HG03064 (cell line): Measurements from ENCODE around the gene HOXC5.

Experiments
- ATAC-seq: cut with Tn5 transposase; IDR thresholded peaks from one replicate; pipeline ENCODE4 v1.9.1; 2021; ENCODE audit warnings: low read depth; ENCODE audit not compliant: unreplicated experiment

Gene HOXC5

DNA sequence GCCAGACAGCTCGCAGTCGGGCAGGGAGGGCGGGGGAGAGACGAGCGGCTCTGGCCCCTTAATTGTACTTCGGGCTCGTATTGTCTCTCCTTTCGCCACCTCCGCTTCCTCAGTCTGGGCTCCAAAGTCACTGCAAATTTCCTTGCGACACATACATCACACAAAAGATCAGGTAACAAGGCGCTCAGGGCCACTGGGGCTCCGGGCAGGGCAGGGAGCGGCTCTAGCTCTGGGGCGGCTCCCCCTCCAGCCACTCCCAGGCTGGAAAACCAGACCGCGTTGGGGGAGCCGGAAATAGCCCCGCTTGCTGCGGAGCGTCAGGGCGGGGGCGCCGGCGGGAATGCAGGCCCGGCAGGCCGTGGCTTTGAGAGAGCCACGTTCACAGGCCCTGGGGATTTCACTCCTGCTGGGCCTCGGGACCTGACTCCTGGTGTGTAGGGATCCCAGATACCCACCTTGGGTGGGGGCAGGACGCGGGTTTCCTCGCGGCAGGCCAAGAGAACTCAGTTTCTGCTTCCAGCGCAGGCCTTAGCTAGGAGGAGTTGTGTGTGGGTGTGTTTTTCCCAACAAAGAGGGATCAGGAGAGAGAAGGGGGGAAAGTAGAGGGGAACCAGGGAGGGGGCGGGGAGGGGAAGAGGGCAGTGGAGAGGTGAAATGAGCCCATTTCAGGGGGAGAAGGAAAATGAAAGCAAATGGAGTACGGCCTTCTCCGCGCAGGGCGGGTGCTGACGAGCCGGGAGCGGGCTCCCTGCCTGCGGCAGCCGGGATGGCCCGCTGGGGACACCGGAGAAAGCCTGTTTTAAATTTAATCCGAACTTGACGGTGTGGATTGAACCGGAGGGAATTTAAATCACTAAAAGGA is 37.2 kb upstream of the HOXC5 start:
- ATAC-seq, result no peak

DNA sequence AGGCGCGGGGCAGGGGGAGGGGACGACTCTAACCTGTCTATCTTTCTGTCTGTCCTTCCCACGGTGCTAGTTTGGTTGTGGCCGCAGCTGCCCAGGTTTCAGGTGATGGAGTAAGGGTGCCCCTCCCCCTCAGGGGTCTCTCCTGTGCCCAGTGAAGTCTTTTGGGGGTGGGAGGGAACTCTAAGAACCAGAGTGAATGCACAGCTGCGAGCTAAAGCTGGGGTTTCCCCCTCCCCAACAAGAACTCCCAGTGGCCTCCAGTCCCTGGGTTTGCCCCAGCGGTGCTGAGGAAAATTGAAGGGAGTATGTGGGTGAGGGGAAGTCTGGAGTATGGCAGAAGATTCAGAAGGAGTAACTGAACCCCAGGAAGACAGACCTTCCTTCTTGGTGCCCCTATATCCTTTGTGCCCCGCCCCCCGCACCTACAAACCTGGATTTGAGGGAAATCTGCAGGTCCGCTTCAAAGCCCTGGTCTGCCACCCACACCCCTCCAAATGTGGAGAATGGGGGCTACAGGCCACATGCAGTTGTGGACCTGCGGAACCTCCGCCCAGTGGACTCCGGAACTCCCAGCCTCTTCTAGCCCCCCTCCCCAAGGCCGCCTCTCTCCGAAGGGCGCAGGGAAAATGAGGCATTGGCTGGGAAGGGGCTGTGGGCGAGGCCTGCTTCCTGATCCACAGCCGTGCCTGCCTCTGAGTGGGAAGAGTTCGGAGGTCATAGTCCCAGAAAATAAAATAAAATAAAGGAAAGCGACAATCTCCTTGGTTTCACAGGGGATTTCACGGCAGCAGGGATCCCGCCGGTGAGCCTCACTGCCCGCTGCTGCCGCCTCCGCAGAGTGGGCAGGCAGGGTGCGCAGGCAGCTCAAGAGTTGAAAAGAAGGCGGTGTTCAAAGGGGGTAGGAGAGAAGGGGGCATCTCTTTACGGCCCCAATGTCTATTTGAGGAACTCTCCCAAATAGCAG is 36.3 kb upstream of the HOXC5 start:
- ATAC-seq, result no peak

DNA sequence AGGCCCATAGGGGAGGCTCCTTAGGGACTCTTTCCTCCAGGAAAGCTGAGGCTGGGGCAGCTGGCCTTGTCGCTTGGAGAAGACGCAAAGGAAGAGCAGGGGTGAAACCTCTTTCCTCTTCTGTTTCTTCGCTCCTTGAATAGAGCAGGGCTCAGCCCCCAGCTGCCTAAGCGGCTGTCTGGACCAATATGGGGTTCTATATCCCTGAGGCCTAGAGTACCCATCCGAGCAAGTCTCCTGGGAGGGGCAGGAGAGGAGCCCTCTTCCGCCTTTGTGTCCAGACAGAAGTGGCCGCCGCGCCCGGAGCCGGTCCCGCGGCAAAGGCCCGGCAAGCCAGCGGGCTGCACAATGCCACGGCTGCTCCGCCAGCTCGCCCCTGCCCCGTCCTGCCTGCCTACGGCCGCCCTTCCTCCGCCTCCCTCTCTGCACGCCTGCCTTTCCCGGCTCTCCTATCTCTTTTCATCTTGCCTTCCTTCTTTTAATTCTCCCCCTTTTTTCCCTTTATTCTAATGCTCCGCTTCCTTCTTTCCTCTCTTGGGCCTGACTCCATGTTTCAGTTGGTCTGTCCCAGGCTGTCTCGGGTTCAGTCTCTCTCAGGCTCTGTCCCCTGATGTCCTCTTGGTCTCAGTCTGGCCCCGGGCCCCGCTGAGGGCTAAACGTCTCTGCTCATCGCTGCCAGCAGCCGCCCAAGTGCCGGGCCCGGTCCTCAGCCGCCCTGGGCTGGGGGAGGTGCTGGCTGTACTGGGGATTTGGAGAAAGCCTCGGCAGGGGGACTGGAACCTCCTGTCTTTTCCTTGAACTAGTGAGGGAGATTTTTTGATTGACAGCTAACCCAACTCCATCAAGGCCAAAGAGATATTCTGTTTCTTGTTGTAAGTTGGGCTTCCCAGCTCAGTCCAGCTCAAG is 35.4 kb upstream of the HOXC5 start:
- no peak for ATAC-seq

DNA sequence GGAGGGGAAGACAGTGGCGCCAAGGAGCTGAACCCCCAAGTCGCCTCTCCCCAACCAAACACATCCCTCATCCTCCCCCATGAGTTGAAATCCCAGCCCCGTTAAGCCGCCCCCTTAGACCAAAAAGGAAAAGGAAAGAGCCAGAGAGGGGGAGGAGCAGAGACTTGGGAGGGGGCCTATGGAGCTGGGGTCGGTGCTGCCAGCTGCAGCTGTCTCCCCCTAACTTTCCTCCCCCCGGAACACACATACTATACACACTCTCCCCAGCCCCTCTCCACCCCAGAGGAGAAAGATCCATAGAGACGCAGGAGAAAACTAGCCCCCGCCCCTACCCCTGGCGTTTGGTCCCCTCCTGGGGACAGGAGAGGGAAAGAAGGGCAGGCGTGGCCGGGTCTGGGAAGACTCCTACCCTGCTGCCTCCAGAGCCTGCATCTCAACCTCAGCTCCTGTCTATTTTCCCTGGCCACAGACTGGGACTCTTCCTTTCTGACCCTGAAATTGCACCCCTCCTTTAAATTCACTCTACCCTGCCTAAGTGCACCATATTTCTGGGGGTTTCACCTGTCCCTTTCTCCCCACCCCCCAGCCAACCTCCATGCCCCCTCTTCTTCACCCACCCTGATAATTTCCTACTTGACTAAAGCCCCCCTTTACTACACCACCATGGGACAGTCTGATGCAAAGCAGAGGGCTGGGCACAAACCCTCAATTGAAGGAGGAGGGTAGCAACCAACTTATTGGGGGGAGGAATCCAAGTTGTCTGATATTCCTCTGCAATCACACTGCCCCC is 34.5 kb upstream of the HOXC5 start:
- no peak for ATAC-seq

DNA sequence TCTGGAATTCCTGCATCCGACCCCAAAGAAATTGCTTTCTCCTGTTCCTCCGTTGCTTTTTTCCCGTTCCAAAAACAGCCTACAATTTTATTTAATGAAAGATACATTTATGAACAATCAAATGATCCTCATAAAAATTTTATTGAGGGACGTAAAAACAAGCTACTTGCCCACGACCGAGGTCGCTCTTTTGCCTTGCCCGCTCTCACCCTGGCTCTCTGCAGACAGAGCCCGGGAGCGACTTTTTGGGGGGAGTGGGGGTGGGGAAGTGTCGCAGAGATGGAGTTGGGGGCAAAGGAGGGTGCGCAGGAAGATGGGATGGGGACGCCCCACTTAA is 34.0 kb upstream of the HOXC5 start:
- no peak for ATAC-seq

DNA sequence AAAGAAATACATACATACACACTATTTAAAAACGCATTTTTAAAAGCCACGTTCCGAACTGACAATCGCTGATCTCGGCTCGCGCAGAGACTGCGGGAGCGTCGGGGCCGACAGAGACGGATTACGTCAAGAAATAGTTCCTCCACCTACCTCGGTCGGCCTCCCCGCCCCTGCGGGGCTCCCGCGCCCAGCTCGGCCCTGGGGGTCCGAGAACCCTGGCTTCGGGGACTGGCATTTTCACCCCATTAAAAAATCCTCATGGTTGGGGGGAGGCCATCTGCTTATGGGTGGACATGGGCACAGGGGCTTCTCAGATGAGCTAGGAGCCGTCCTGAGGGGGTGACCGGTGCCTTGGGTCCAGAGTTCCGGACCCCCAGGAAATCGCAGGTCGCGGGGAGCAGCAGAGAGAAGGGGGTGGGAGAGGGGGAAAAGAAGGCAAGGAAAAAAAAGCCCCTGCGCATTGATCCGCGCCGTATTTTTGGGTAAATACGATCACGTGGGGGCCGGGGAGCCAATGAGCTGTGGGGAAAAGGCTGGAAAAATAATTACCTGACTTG is 33.2 kb upstream of the HOXC5 start:
- ATAC-seq, result no peak

DNA sequence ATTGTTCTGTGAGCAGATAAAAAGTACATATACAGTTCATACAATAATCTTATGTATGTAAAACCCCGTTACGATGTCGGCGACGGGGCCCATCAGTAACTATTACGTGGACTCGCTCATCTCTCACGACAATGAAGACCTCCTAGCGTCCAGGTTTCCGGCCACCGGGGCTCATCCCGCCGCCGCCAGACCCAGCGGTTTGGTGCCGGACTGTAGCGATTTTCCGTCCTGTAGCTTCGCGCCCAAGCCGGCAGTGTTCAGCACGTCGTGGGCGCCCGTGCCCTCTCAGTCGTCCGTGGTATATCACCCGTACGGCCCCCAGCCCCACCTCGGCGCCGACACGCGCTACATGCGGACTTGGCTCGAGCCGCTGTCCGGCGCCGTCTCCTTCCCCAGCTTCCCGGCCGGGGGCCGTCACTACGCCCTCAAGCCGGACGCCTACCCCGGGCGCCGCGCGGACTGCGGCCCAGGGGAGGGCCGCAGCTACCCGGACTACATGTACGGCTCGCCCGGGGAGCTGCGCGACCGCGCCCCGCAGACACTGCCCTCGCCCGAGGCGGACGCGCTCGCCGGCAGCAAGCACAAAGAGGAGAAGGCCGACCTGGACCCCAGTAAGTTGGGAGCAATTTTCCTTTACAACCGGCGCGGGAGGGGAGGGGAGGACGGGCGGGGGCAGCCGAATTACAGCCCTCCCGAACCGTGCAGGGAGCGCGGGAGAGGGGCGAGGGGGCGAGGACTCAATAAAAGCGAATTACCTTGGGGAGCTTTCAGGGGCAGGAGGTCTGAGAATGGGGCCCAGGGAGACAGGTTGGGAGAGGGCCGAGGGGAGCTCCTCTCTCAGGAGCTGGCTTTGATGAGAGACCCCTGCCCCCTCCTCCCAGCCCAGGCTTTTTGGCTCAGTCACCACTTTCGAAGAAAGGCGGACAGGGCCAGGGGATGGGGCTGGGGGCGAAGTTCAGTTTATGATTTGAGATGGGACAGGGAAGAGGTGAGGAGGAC is 32.4 kb upstream of the HOXC5 start, which contains the start of gene HOXC9:
TSS of gene HOXC9 (plus strand) at position 46 of the 999 bp plus-strand sequence. CDS start at position 74, 28 bp downstream.
- ATAC-seq, result no peak

DNA sequence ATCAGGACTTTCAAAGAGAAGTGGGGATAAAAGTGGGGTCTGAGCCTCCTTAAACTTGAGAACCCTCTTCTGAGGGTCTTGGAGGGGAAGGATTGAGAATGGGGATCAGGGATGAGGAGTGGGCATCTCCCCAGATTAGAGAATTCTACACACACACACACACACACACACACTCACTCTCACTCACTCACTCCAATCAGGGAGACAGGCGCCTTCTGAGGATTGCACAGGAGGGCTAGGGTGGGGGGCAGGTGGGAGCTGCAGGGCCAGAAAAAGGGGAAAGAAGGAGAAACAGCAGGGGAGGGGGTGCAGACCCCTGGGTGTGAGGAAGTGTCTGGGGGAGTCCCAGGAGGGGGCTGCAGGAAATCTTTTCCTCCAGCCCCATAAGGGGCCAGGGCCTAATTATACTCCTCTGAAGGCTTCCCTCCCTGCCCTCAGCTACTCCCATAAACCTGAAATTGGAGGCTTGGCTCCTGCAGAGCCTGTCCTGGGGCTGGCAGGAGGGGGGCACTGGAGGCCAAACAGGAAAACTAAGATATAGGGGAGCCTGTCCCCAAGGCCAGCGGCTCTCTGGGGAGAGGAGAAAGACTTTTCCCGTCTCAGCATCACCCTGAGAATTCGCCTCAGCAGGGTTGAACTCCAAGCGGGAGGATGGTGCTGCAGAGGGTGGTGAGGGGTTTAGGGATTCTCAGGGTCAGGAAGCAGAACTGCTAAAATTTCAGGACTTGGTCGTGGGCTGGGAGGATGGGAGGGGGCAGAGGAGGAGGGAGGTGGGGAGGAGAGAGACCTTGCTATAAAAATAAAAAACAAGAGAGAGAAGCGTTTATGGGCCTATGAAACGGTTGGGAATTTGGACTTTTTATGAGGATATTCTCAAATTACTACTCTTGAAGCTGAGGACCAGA is 31.3 kb upstream of the HOXC5 start:
- ATAC-seq, result no peak

DNA sequence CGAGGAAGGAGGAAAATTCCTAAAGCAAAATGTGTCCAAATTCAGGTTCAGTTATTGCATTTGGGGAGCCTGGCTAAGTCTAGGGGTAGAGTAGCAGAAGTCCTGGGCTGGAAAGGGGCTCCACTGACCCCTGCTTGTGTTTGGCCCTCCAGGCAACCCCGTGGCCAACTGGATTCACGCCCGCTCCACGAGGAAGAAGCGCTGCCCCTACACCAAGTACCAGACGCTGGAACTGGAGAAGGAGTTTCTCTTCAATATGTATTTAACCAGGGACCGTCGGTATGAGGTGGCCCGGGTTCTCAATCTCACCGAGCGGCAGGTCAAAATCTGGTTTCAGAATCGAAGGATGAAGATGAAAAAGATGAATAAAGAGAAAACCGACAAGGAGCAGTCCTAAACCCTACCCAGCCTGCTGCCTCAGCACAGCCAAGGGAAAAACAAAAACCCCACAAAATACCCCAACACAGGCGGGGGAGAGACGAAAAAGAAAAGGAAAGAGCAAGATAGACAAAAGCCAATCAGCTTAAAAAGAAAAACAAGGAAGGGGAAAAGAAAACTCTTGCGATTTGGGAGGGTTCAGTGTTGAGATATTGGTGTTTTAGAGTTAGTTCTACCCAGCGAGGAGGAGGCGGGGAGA is 30.5 kb upstream of the HOXC5 start:
- ATAC-seq, result no peak

DNA sequence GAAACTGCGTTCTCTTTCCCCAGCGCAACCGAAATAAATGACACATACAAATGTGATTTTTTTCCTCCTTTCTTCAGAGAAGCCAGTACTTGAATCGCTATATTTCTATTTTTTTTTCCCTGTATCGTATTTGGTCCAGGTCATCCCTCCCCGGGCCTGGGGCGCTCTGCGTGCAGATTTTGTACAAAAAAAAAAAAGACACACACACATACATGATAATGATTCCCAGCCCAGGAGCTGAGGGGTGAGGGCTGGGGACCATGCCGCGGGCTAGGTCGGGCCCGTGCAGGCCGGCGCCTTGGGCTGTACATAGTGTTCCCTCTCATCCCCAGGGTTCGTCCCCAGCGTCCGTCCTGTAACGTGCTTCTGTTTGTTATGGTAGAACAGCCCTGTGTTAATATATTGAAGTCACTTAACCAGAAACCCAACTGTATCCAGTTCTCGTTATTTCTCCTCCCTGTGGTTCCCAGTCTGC is 29.9 kb upstream of the HOXC5 start:
- ATAC-seq, result no peak

DNA sequence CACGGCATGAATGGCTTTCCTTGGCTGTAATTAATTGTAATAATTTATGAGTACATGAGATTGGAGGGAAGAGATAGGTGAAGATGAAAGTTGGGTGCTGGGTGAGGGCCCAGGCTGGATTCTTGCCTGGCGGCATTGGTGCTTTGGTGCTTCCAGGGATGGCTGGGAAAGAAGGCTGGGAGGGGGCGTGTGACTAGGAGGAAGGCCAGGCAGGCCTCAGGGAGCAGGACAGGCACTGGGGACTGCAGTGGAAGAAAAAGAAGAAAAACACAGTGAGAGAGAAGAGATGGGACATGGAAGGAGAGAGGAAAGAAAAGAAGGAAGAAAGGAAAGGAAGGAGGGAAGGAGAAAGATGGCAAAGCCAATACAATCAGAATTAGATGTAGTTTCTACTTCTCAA is 29.2 kb upstream of the HOXC5 start:
- no peak for ATAC-seq

DNA sequence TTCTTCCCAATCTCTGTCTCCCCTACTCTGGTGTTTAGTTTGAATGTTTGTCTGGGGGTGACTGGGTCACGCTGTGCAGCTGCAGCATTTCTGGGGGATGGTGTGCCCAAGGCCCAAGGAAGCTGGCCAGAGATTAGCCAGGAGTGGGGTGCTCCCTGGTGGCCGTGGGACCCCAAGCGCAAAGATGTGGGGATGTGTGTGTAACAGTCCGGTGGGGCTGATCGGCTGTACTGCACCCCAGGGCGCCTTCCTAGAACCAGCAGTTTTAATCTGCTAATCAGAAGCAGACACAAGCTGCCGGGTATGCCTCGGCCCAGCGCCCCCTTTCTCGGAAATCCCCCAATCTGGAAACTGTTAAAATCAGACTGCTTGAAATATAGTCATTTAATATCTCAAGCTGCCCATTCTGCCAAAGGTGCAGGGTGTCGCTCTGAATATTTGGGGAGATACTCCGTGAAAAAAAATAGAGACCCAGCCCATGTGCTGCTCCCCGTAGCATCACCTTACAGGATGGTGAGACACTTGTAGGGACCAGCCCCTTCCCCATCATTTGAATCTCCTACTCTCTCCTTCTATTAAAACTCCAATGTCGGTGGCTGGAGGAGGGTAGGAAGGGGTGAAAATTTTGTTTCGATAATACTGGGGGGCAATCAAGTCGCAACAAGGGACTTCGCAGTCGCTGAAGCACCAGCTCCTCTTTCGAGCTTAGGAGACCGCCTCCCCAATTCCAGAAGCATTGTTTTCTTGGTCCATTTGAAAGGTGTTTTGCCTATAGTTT is 28.6 kb upstream of the HOXC5 start:
- ATAC-seq, result no peak

DNA sequence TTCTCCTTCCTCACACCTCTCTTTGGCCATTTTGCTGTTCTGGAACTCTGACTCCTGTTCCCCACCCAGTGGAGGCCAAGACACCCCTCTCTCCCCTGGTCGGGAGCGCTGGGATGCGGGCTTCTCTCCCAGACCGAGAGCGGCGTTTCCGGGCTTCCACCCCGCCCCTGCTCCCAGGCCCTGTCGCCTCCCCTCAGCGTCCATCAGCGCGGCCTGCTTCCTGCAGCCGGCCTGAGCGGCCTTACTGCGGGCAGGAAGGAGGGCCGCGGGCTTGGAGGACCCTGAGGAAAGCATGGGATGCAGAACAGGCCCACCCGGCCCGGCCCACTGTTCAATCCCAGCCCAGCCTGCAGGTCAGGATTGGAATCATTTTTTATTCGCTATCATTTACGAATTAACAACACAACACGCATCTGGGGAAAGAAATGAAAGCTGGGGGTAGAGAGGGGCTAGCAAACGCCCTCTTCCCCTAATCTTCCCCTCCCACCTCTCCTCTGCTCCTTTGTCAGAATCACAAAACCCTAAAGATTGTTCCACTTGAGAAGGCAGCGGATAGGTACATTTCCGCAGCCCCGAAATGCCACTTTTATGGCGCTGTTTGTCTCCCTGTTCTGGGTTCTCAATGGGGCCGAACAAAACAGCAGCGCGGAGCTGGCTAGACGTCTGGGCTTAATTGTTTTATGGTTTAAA is 27.9 kb upstream of the HOXC5 start:
- no peak for ATAC-seq

DNA sequence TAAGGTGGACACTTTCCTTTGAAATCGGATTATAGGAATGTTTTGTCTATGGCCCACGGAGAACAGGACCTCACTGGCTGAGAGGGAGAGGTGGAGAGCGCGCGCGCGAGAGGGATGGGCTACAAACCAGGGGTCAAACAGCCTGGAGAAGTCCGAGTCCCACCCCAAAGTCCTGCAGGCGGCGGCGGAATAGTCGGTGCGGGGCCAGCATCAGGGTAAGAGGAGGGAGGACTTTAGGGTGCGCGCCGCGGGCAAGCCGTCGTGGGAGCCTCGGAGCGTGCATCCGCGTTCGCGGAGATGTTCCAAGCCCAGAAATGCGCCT is 27.4 kb upstream of the HOXC5 start:
- ATAC-seq, result no peak

DNA sequence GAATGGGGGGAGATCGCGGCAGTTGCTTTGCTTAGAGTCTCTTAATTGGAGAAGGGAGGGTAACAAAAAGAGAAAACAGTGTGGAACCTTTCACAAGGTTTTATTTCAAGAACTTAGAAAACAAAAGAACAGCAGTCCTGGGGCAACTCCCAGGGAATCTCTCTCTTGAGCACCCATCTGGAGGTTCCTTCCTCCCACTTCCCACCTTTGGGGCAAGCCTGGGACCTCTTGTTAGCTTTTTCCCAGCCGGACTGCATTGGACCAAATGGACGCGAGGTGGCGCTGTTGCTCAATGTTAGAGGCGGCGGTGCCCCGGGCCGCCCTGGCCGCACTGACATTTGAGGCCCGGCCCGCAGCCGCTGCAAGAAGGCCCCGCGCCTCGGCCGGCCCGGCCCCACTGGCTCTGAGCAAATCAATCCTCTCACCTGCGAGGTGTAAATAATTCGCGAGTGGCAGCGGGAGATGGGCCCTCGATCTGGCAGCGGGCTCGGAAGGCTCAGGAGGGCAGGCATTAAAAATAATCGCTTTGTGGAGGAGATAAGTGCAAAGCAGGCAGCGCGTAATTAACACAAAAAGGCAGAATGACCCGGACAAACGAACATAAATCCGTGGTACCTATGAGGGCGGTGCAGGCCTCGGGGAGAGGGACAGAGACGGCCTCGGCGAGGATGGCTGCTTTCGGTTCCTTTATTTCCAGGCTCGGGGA is 26.8 kb upstream of the HOXC5 start:
- ATAC-seq, result no peak
